GM12865 (cell line): ENCODE results near the gene XIRP1.

ENCODE experiments used
- DNase-seq: peaks from one replicate; pipeline ENCODE4 v3.0.0; 2010; ENCODE audit warnings: low read depth
- H3K4me3 ChIP-seq: 2 replicates; pipeline ENCODE4 v1.5.1; 2011; ENCODE audit warnings: mild to moderate bottlenecking, low read depth, low read length, control low read depth
- TF ChIP-seq, protein P1 (sequence below): IDR thresholded peaks from 2 replicates; pipeline ENCODE4 v1.5.1; 2011; ENCODE audit warnings: low read length, control low read depth, low read depth, inconsistent platforms; ENCODE audit not compliant: insufficient read depth; ENCODE audit errors: missing control alignments

Gene XIRP1

DNA sequence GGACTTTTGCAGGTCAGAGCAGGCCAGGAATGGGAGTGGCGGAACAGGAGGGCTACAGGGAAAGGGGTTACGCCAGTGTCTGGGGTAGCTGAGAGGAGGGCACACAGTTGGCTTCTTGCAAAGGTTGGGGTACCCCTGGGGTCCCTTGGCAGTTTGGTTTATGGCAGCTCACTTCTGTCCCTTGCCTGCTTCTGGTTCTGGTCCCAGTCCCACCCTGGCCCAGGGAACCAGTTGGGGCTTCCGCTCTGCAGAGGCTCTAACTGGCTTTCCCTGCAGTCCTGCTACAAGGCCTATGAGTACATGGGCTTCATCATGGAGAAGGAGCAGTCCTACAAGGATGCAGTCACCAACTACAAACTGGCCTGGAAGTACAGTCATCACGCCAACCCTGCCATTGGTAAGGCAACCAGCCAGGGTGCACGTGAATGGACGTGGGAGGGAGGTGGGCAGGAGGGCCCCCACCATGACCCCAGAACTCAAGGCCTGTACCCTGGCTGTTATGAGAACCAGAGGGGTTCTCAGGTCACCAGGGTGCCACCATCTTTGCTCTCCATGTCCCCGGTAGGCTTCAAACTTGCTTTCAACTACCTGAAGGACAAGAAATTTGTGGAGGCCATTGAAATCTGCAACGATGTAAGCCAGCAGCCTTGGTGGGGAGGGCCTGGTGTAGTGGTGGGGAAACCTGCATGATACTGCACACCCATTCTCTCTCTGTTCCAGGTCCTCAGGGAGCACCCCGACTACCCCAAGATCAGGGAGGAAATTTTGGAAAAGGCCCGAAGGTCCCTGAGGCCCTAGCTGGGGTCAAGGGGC, 54.2 kb downstream of the XIRP1 start:
- TF ChIP-seq, protein P1, sequence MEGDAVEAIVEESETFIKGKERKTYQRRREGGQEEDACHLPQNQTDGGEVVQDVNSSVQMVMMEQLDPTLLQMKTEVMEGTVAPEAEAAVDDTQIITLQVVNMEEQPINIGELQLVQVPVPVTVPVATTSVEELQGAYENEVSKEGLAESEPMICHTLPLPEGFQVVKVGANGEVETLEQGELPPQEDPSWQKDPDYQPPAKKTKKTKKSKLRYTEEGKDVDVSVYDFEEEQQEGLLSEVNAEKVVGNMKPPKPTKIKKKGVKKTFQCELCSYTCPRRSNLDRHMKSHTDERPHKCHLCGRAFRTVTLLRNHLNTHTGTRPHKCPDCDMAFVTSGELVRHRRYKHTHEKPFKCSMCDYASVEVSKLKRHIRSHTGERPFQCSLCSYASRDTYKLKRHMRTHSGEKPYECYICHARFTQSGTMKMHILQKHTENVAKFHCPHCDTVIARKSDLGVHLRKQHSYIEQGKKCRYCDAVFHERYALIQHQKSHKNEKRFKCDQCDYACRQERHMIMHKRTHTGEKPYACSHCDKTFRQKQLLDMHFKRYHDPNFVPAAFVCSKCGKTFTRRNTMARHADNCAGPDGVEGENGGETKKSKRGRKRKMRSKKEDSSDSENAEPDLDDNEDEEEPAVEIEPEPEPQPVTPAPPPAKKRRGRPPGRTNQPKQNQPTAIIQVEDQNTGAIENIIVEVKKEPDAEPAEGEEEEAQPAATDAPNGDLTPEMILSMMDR = no peak
- H3K4me3 ChIP-seq = no peak overlapping the region
- no peak for DNase-seq

DNA sequence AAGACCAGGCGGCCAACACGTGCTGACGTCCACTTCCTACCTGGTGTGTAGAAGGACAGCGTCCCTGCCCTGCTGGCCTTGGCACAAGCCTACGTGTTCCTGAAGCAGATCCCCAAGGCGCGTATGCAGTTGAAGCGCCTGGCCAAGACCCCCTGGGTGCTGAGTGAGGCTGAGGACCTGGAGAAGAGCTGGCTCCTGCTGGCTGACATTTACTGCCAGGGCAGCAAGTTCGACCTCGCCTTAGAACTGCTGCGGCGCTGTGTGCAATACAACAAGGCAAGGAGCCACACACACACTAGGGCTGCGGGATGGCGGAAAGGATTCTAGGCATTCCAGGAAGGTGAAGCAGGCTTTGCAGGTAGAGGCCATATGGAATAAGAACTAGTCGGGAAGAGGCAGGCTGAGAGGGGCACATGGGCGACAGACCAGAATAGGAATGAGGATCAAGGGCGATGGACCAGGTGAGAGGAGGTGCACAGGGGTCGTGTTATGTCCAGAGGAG, 54.9 kb downstream of the XIRP1 start:
- TF ChIP-seq, protein P1 = no peak
- DNase-seq = no peak
- H3K4me3 ChIP-seq = no peak overlapping the region

DNA sequence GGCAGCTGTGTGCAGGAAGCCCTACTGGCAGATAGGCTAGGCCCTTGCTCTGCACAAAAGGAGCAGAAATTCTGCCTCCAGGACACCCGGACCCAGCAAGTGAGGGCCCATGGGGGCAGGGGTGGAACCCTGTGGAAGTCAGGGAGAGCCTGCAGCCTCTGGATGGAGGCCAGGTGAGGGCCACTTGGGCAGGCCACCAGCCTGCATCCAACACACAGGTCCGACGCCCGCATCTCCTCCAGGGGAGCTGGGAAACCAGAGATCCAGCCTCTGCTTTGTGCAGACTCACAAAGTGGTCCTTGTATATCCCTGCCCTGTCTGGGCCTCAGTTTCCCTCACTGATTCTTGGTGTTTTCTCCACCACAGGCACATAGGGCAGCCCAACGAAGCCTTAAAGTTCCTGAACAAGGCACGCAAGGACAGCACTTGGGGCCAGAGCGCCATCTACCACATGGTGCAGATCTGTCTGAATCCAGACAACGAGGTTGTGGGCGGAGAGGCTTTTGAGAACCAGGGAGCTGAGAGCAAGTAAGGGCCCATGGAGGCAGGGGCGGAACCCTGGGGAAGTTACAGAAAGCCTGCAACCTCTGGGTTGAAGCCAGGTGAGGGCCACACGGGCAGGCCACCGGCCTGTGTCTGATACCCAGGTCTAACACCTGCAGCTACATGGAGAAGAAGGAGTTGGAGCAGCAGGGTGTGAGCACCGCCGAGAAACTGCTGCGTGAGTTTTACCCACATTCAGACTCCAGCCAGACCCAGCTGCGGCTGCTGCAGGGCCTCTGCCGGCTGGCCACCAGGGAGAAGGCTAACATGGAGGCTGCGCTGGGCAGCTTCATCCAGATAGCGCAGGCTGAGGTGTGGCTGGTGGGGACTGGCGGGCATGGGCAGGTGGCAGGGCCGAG, 55.6 kb downstream of the XIRP1 start:
- DNase-seq = no peak
- TF ChIP-seq, protein P1 = no peak
- H3K4me3 ChIP-seq = no peak overlapping the region

DNA sequence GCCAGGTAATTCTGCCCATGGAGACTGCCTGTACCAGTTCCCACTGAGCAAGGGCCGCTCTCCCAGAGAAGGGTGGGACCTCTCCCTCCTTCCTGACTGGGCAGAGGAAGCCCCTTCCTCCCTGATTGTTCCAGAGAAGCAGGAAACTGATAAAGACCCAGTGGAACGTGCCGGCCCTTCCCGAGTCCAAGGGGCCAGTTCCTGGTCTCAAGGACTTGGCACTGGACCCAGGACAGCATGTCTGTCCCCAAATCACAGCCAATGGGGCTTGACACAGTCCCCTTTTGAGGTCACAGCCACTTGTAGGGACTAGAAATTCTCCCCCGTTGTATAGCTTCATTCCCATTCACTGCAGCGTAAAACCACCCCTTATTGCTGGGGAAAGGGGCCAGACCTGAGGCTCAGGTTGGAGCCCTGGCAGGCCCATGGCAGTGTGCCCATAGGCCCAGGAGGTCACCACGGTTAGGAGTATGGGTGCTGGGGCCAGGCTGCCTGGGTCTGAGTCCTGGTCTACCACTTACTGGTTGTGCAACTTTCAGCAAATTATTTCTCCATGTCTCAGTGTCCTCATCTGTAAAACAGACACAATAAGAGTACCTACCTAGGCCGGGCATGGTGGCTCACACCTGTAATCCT, 57.1 kb downstream of the XIRP1 start:
- DNase-seq = no peak
- H3K4me3 ChIP-seq = no peak overlapping the region
- TF ChIP-seq, protein P1 = no peak

DNA sequence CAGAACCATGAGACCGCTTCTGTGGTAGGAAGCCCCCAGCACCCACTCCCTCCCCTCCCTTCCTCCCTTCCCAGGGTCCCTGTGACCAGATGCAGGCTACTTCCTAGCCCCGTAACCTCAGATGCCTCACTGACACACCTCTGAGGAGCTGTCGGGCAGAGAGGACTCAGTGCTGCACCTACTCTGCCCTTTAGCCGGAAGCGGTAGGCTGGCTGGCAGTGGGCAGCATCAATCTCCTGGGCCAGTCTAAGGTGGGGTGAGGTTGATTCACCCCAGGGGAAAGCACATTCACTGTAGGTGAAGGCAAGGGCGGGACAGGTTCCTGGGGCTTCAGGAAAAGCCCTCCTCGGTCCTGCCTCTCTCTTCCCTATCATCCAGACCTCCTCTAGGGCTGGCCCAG, 58.1 kb downstream of the XIRP1 start:
- DNase-seq = no peak
- no peak overlapping the region for H3K4me3 ChIP-seq
- TF ChIP-seq, protein P1 = no peak

DNA sequence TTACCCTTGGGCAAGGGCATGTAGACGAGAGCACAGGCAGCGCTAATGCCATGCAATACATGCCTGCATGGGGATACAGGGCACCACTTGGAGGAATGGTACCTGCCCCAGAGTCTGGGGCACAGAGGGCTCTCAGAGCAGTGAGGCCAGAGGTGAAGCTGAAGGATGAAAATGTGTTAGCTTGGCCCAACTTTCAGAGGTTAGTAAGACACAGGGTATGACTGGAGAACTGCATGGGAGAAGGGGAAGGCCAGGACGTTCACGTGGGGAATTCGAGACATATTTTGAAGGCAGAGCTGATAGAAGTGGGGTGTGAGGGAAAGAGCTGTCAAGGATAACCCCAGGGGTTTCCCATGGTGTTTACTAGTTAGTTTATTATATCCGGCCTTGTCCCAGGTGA, 58.6 kb downstream of the XIRP1 start:
- TF ChIP-seq, protein P1 = no peak
- no peak for DNase-seq
- no peak overlapping the region for H3K4me3 ChIP-seq
